Activated CD4-positive, alpha-beta T cell treated with anti-CD3 and anti-CD28 coated beads, Interleukin-2, amount 50 U/mL, for 1 hour (primary cell): ENCODE data around the gene MAN2A1.

ENCODE experiments used
- DNase-seq: peaks from one replicate; pipeline ENCODE4 v3.0.0-alpha.2; 2020

Gene MAN2A1

DNA sequence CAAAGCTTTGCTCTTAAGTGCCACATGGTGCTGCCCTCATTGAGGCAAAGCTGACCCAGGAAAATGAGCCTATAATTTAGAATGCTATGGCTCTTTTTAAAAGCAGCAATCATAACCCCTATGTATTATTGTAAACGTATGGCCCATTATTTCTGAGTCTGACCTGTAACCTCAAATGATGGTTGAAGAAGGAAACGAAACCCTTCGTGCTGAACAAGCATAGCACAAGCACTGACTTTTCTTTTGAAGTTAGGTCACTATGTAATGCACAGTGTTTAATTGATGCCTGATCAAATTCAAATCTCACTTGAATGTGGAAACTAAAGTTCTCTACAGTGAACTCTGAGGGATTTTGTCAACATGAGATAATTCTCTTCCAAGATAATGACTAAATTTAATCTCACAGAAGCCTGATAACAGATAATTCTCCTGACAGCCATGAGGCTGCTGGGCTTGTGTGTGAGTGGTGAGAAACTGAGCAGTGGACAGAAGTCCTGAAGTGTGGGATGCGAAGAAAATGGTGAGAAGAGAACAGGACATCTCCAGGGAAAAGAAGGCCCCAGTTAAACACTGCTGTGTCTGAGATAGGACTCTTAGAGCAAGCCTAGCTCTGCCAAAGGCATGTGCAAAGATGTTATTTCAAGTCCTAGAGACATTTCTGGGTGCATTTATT, 226.9 kb downstream of the MAN2A1 start:
- no peak for DNase-seq
